ENCODE results near the gene SORCS2.

The SORCS2 gene

DNA sequence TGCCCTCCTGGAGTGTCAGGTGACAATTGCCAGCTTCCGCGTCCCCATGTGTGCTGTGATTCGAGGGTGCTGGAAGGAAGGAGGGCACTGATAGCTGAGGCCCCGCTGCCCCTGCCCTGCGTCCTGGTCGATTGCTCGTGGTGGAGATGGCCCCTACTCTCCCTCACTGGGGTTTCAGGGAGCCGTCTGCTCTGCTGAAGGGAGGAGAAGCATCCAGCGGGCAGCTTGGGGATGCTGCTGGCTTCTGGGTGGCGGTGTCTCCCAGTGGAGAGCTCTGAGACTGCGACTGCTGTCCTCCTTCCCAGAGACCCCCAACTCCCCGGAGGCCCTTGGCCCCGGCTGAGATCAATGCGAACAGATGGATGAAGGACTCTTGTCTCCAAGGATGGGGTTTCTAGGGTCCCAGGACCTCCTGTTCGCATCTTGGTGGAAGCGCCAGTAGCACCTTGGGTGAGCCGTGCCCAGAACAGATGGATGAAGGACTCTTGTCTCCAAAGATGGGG, 143.8 kb downstream of the SORCS2 start:
- no peak for DNase-seq (ENCODE audit: low read depth, low spot score)

DNA sequence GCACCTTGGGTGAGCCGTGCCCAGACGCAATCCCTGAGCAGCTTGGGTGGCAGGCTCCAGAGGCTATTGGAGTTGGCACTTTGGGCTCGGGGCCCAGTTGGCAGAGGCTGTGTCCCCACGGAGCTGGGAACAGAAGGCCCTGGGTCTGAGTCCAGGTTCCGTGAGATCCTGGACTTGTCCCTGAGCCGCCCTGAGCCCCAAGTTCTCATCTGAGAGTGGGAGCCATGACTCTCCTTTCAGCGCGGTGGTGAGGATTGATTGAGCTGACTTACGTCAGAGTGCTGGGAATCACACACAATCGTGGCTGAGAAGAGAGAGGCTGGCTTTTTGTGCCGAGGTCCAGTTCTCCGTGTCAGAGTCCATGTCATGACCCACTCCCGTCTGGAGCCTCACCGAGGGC, 144.4 kb downstream of the SORCS2 start:
- DNase-seq (ENCODE audit: low read depth, low spot score), result no peak

DNA sequence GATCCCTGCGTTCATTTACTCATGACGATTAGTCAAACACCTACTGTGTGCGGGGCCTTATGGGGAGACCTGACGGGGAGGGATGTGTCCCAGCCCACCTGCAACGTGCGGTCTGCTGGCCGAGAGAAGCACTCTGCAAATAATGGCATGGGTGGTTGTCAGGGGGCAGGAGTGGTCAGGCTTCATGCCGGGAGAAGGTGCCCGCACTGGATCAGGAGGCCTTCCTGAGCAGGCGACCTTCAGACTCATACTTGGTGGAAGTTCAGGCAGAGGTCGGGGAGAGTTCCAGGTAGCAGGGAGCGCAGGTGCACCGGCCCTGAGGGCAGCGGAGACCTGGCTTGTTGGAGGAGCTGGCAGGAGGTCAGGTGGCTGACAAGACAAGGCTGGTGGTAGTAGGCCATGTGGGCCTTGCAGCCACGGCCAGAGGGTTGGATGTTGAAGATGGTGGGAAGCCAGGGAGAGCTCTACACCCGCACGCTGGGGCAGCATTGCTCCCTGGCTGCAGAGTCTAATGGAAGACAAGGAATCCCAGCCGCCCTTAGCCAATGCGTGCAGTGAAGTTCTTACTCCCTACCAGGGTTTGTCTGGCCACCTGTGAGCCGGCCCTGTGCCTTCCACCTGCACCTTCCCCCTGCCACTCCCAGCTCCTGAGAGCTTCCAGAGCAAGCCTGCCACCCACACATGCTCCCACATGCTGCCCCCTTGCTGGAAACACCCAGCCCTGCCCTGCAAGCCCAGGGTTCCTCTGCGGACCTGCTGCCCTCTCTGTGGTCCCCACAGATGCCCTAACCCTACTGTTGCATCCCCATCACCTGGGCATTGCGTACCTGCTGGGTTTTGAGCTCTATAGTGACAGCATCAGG, 145.1 kb downstream of the SORCS2 start:
- no peak for DNase-seq (ENCODE audit: low read depth, low spot score)

- no peak for DNase-seq (ENCODE audit: low read depth, low spot score)
Observed at GRCh38 chr4:7338059-7338452, 145.7 kb downstream of the SORCS2 start.

DNA sequence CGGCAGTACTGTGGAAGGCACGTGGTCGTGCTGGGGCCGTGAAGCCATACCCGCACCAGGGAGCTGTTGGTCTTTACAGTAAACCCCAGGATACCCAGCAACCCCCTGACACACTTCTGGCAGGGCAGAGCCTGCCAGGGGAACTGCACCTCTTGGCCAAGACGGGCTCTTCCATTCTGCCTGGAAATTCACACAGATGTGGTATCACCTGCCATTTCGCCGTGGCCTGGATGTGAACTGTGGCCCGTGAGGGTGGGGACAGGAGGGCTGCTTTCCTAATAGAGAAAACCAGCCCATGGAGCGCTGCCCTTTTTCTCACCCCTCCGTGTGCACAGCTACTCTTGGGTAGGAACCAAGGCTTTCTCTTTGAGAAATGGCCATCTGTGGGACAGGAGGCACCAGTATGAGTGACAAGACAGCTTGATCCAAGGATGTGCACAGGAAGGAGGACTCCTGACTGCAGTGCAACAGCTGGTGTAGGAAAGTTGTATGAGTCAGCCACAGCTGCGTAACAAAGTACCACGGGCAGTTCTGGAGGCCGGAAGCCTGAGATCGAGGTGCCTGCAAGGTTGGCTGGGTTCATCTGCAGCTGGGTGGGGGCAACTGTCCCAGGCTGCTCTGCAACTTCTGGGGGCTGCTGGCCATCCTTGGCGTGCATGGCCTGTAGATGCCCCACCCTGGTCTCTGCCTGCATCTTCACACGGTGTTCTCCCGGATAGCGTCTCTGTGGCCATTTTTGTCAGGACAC, 146.7 kb downstream of the SORCS2 start:
- DNase-seq (ENCODE audit: low read depth, low spot score), result no peak

DNA sequence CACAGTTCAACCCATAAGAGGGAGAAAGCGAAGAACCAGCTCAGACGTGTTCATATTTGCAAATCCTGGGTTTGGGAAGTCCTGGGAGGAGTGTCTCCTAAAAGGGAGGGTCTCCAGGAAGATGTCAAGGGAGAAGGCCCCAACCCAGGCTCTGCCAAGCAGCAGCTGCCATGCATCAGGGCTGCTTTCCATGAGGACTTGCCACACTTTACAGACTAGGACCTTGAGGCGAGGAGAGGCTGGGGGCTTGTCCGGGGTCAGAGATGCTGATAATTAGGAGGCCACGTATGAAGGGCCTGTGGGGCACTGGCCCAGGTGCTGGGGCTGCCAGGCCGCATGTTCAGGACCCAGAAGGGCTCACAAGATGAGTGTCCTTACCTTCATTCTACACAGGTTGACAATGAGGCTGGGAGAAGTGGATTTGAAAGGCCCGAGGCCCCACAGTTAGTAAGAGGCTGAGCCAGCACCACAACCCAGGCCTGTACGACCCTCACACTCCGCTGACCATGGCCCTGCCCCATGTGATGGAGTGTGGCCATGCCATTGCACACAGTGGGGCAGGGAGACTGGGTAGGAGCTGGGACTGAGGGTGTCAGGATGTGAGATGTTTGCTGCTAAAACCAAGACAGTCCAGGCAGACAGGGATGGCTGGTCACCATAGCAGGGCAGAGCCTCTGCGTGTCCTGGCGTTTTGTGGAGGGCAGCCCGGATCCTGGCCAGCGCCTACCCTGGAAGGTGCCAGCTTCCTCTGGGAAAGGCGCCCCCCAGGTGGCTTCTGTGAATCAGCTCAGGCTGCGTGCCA, 147.6 kb downstream of the SORCS2 start:
- DNase-seq (ENCODE audit: low read depth, low spot score), result no peak

DNA sequence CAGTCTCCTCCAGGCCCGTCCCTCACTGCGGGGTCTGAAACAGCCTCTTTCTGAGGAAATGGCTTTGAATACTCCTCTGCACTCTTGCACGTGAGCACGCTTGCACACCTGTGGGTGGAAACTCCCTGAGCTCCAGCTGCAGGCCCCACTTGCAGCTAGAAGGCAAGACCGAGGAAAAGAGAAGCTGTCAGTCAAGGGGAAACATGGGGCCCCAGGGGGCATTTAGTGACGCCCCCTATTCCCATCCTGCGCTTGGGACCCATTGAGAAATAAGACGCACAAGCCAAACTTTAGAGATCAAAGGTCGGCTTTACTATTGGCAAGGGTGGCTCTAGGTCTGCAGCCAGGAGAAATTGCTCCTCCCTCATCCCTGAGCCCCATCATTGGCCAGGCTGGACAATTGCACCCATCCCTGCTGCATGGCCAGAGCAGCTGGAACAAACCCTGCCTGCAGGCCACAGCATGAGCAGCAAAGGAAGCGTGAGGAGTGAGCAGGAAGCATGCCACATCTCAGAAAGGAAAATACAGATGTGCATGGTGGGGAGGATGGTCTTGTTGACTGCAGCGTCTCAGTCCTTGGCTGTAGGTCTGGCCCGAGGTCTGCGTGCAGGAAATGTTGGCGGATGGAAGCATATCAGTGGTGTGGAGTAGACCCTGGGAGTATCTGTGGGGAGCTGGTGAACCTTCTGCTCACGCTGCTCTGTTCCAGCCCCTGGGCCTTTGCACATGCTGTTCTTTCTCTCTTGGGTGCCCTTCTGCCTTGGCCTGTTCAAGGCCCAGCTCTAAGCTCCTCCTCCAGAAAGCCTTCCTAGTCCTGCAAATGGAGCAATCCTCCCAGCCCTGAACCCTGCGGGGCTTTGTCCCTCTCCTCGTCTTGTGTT, 148.5 kb downstream of the SORCS2 start:
- DNase-seq (ENCODE audit: low read depth, low spot score), result no peak

- peak; percentile 86 for DNase-seq (ENCODE audit: low read depth, low spot score)
Observed at GRCh38 chr4:7341491-7342222, 149.3 kb downstream of the SORCS2 start.

DNA sequence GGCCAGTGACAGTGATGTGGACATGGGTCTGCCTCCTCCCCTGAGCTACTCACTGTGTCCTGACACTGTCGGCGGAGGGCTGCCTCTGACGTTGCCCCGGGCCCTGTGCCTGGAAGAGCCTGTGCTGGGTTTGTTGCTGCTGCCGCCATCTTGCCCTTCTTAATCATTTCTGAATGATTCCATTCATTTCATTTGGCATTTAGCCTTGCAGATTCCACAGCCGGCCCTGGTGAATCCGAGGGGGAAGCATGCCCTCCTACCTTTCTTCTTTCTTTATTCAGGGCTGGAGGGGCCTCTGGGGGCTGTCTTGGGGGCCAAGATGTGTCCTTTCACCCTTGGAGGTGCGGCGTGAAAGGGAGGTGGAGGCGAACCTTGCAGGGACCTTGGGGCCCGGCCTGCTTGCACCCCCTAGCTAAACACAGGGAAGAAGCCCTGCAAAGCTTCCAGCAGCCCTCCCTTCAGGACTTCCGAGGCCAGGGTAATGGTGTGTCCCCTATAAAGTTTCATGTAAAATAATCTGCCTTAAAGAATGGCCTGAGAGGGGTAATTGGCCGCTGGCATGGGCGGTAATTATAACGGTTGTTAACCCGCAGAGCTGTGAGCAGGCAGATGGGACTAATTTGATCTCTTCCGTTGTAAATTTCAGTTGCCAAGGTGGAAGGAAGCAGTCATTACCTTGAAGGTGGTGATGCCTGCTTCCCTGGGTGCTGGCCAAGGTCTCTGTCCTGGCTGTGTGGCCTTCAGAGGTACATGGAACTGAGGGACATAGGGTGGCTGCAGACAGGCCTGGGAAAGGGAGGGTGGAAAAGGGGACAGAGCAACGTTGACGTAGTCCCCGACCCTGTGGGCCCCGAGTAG, 150.1 kb downstream of the SORCS2 start:
- no peak for DNase-seq (ENCODE audit: low read depth, low spot score)

GRCh38 chr4:7343081-7343655, 150.8 kb downstream of the SORCS2 start:
- no peak for DNase-seq (ENCODE audit: low read depth, low spot score)

DNA sequence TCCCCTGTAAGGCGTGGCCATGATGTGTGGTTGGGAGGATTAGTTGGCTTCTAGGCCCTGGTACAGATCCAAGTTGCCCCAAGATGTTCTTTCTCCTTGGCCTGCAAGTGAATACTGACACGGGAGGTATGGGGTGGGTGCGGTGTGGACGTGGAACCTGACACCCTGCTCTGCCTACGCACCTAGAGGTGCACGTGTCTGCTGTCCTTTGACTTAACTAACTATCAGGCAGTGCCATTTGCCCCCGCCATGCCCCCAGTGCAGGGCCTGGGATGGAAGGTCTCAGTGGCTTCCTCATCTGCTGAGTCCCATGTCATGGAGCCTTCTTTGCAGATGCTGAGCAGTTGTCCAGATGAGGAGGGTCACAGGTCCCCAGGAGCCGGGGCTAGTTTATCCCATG, 151.6 kb downstream of the SORCS2 start:
- DNase-seq (ENCODE audit: low read depth, low spot score), result no peak

DNA sequence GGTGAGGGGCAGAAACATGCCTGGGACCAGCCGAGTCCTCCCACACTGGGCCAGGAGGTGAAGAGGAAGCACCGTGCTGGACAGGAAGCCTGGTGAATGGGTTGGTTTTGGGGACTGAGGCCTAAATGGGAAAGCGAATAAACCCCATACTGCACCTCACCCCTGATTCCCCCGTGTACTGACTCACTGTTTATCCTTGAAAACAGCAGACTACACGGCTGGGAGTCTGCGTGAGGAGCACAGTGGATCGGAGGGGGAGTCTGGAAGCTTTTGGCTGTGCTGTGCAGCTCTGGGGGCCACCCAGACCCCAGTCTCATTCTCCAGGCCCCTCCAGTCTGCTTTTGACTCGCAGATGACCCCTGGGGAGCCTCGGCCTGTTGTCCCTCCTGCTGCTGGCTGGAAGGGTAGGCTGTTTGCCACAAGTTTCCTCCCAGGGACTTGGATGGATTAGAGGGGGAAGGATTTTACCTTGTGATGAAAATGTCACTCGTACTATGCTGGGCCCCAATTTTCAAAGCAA, 152.4 kb downstream of the SORCS2 start:
- no peak for DNase-seq (ENCODE audit: low read depth, low spot score)

GRCh38 chr4:7347981-7348380, 155.6 kb downstream of the SORCS2 start:
- DNase-seq (ENCODE audit: low read depth, low spot score), result no peak

- no peak for DNase-seq (ENCODE audit: low read depth, low spot score)
Observed at GRCh38 chr4:7348946-7349900, 156.9 kb downstream of the SORCS2 start.

DNA sequence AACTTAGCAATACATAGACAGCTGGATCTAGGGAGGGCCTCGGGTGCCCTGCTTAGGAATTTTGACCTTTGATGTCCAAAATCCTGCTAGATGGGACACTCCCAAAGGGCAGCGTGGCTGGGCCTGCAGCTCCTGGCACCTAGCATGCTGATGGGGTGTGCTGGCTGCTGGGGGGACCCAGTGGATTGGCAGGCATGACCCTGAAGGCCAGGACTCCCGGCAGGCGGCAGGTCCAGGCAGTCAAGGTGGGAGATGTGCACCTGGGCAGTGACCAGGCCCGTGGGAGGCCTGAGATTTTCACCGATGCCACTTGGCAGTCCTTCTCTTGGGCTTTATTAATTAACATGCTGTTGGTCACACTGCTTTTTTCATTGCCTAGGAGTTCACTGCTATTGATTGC, 158.1 kb downstream of the SORCS2 start:
- no peak for DNase-seq (ENCODE audit: low read depth, low spot score)

DNA sequence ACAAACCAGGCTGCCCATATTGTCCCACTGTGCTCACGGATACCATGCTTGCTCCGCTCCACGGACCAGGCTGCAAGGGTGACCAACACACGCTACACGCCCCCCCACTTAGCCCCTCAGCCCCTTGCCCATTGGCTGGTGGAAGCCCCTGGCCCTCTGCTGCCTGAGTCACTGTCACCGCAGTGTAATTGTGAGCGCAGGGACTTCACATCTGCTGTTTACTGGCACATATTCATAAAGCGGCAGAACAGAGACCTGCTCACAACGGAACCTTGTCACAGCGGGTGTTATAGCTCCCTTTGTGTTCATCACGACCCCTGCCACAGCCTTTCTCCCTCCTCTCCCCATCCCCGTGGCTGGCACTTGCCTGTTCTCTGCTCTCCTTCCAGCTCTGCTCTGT, 158.7 kb downstream of the SORCS2 start:
- no peak for DNase-seq (ENCODE audit: low read depth, low spot score)

GRCh38 chr4:7352486-7352885, 160.1 kb downstream of the SORCS2 start:
- DNase-seq (ENCODE audit: low read depth, low spot score), result no peak
